HepG2 (cell line): ENCODE data around the gene VAX1. TPM values are rescaled to one million over a fixed set of nuclear protein-coding genes. Genes with fewer than 3 reads are reported as not detected.

Source experiments
- BCL3 ChIP-seq: sonication (generic); formaldehyde crosslinking; IDR thresholded peaks from 2 replicates; pipeline ENCODE4 v1.5.1; 2020; ENCODE audit warnings: mild to moderate bottlenecking, missing genetic modification reagents, moderate library complexity
- CEBPG ChIP-seq: IDR thresholded peaks from 2 replicates; pipeline ENCODE4 v1.6.1; 2016
- FOSL2 ChIP-seq: sonication (generic); formaldehyde crosslinking; IDR thresholded peaks from 2 replicates; pipeline ENCODE4 v1.4.0; 2020; ENCODE audit warnings: missing genetic modification reagents
- NAIF1 ChIP-seq: sonication (generic); formaldehyde crosslinking; IDR thresholded peaks from 2 replicates; pipeline ENCODE4 v1.5.0; 2020; ENCODE audit warnings: mild to moderate bottlenecking, missing genetic modification reagents, borderline replicate concordance
- PHF21A ChIP-seq: sonication (generic); formaldehyde crosslinking; IDR thresholded peaks from 2 replicates; pipeline ENCODE4 v1.5.0; 2020; ENCODE audit warnings: mild to moderate bottlenecking, missing genetic modification reagents
- RAD21 ChIP-seq: fragments of 450-650 bp; formaldehyde crosslinking; IDR thresholded peaks from 2 replicates; pipeline ENCODE4 v1.5.0; 2020; ENCODE audit warnings: mild to moderate bottlenecking
- STAG1 ChIP-seq: sonication (generic); formaldehyde crosslinking; IDR thresholded peaks from 2 replicates; pipeline ENCODE4 v1.4.0; 2020; ENCODE audit warnings: missing genetic modification reagents
- THAP11 ChIP-seq: IDR thresholded peaks from 2 replicates; pipeline ENCODE4 v1.6.1; 2016; ENCODE audit warnings: missing biosample characterization, missing genetic modification reagents
- XRCC5 ChIP-seq: fragments of 200-400 bp; formaldehyde crosslinking; optimal IDR thresholded peaks from 2 replicates; pipeline ENCODE3; 2017; ENCODE audit warnings: mild to moderate bottlenecking, low read length
- ZEB1 ChIP-seq: IDR thresholded peaks from 2 replicates; pipeline ENCODE4 v1.6.1; 2012; ENCODE audit warnings: mild to moderate bottlenecking, low read depth, inconsistent platforms; ENCODE audit not compliant: insufficient replicate concordance
- ZNF784 ChIP-seq: sonication (generic); formaldehyde crosslinking; IDR thresholded peaks from 2 replicates; pipeline ENCODE4 v1.5.1; 2020; ENCODE audit warnings: missing genetic modification reagents, mild to moderate bottlenecking, borderline replicate concordance
- polyA plus RNA-seq, 8 experiments: library from polyadenylated mRNA; depleted of rRNA in 3 of 8; stranded (reverse) in 7 of 8; unstranded in 1 of 8; fragments of >200 nt; fragmentation: Illumina TruSeq in 4 of 8; extraction: Trizol in 4 of 8; gene quantifications; 2 replicates each; pipeline versions ENCODE4 v1.2.1 to v1.2.3, GENCODE V29; 2011 to 2016; ENCODE audit warnings: low read depth in 4 of 8, missing spikeins in 1 of 8, mixed read lengths in 1 of 8; ENCODE audit not compliant: insufficient read depth in 1 of 8
- total RNA-seq, 5 experiments: library from RNA; depleted of rRNA; stranded (reverse); fragments of >200 nt; fragmentation: Illumina TruSeq; extraction: Trizol; gene quantifications; 2 replicates each; pipeline ENCODE4 v1.2.3, GENCODE V29; 2016; ENCODE audit warnings: low read depth in 1 of 5
- TF ChIP-seq, protein P1 (sequence below): IDR thresholded peaks from 2 replicates; pipeline ENCODE4 v1.4.0; 2020; ENCODE audit warnings: mild to moderate bottlenecking, missing genetic modification reagents
- TF ChIP-seq, protein P2 (sequence below): sonication (generic); formaldehyde crosslinking; IDR thresholded peaks from one replicate; pipeline ENCODE4 v1.5.1; 2020; ENCODE audit warnings: mild to moderate bottlenecking, missing genetic modification reagents; ENCODE audit errors: not compliant biosample characterization

The VAX1 gene
- total and polyA plus RNA-seq, 2 of the 13 experiments (the other 11 are each of a cell fraction or from before 2014, with no cell fraction given), result not detected

DNA sequence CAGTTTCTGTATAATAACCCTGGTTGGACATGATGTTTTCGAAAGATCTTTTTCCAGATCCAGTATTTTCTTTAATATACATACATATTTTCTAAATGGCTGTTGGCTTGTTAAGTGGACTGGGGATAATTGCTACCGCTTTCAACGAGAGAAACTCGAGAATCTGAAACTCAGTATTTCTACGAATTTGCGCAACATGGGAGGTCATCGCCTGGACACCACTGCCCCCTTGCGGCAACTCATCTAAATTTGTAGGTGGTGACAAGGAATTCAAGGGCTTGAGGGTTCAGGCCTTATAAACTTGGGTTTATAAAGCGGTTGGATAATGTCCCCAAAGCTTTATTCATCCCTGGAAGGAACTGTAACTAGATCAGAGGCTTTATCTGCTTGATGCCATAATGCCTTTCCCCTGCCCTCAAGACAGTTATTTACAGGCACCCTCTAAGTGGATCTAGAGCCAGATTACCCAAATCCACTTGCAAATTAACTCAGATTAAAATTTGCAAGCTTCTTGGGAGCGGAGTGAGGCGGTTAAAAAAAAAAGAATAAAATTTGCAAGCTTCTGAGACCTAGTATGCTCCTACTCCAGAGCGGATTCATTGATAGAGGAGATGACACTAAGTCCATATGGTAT is 37.9 kb upstream of the VAX1 start (continued):
- TF ChIP-seq ZEB1, result no peak
- TF ChIP-seq THAP11 (CRISPR knock-in tag), result 0 out of 2 replicates have a peak, but pooled peaks have one; percentile 11
- 0 out of 2 replicates have a peak, but pooled peaks have one; percentile 51 for TF ChIP-seq NAIF1 (CRISPR knock-in tag)
- TF ChIP-seq BCL3 (CRISPR knock-in tag), result no peak
- TF ChIP-seq PHF21A (CRISPR knock-in tag), result 0 out of 2 replicates have a peak, but pooled peaks have one; percentile 29
- peak; percentile 83 for TF ChIP-seq STAG1 (CRISPR knock-in tag)
- peak; percentile 40 for TF ChIP-seq XRCC5
- TF ChIP-seq, protein P1, sequence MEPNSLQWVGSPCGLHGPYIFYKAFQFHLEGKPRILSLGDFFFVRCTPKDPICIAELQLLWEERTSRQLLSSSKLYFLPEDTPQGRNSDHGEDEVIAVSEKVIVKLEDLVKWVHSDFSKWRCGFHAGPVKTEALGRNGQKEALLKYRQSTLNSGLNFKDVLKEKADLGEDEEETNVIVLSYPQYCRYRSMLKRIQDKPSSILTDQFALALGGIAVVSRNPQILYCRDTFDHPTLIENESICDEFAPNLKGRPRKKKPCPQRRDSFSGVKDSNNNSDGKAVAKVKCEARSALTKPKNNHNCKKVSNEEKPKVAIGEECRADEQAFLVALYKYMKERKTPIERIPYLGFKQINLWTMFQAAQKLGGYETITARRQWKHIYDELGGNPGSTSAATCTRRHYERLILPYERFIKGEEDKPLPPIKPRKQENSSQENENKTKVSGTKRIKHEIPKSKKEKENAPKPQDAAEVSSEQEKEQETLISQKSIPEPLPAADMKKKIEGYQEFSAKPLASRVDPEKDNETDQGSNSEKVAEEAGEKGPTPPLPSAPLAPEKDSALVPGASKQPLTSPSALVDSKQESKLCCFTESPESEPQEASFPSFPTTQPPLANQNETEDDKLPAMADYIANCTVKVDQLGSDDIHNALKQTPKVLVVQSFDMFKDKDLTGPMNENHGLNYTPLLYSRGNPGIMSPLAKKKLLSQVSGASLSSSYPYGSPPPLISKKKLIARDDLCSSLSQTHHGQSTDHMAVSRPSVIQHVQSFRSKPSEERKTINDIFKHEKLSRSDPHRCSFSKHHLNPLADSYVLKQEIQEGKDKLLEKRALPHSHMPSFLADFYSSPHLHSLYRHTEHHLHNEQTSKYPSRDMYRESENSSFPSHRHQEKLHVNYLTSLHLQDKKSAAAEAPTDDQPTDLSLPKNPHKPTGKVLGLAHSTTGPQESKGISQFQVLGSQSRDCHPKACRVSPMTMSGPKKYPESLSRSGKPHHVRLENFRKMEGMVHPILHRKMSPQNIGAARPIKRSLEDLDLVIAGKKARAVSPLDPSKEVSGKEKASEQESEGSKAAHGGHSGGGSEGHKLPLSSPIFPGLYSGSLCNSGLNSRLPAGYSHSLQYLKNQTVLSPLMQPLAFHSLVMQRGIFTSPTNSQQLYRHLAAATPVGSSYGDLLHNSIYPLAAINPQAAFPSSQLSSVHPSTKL (CRISPR knock-in tag), result 0 out of 2 replicates have a peak, but pooled peaks have one; percentile 18
- TF ChIP-seq, protein P2, sequence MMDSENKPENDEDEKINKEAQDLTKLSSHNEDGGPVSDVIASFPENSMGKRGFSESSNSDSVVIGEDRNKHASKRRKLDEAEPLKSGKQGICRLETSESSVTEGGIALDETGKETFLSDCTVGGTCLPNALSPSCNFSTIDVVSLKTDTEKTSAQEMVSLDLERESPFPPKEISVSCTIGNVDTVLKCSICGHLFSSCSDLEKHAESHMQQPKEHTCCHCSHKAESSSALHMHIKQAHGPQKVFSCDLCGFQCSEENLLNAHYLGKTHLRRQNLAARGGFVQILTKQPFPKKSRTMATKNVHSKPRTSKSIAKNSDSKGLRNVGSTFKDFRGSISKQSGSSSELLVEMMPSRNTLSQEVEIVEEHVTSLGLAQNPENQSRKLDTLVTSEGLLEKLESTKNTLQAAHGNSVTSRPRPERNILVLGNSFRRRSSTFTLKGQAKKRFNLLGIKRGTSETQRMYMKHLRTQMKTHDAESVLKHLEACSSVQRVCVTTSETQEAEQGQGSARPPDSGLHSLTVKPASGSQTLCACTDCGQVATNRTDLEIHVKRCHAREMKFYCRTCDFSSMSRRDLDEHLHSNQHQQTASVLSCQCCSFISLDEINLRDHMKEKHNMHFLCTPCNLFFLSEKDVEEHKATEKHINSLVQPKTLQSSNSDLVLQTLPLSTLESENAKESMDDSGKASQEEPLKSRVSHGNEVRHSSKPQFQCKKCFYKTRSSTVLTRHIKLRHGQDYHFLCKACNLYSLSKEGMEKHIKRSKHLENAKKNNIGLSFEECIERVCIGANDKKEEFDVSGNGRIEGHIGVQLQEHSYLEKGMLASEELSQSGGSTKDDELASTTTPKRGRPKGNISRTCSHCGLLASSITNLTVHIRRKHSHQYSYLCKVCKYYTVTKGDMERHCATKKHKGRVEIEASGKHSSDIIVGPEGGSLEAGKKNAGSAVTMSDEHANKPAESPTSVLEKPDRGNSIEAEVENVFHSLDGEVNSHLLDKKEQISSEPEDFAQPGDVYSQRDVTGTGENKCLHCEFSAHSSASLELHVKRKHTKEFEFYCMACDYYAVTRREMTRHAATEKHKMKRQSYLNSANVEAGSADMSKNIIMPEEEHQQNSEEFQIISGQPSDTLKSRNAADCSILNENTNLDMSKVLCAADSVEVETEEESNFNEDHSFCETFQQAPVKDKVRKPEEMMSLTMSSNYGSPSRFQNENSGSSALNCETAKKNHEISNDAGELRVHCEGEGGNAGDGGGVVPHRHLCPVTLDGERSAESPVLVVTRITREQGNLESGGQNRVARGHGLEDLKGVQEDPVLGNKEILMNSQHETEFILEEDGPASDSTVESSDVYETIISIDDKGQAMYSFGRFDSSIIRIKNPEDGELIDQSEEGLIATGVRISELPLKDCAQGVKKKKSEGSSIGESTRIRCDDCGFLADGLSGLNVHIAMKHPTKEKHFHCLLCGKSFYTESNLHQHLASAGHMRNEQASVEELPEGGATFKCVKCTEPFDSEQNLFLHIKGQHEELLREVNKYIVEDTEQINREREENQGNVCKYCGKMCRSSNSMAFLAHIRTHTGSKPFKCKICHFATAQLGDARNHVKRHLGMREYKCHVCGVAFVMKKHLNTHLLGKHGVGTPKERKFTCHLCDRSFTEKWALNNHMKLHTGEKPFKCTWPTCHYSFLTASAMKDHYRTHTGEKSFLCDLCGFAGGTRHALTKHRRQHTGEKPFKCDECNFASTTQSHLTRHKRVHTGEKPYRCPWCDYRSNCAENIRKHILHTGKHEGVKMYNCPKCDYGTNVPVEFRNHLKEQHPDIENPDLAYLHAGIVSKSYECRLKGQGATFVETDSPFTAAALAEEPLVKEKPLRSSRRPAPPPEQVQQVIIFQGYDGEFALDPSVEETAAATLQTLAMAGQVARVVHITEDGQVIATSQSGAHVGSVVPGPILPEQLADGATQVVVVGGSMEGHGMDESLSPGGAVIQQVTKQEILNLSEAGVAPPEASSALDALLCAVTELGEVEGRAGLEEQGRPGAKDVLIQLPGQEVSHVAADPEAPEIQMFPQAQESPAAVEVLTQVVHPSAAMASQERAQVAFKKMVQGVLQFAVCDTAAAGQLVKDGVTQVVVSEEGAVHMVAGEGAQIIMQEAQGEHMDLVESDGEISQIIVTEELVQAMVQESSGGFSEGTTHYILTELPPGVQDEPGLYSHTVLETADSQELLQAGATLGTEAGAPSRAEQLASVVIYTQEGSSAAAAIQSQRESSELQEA (CRISPR knock-in tag), result no peak
- TF ChIP-seq RAD21 (CRISPR knock-in tag), result 0 out of 2 replicates have a peak, but pooled peaks have one; percentile 48
- peak; percentile 20; the same call in 1 of the 2 replicates for TF ChIP-seq FOSL2 (CRISPR knock-in tag)
- TF ChIP-seq ZNF784 (CRISPR knock-in tag), result 0 out of 2 replicates have a peak, but pooled peaks have one; percentile 27
- peak; percentile 96 for TF ChIP-seq CEBPG (CRISPR knock-in tag)
